ENCODE data around the gene ASB6. TPM values are rescaled to one million over a fixed set of nuclear protein-coding genes. Genes with fewer than 3 reads are reported as not detected.
"Not testable (repeated sequence)": the region's sequence is repeated elsewhere in the genome, so short reads cannot be mapped to it uniquely, and the experiment has no call there.

The ASB6 gene
- total RNA-seq, 3 donors from 2014 or later = 32.1 to 35.3 (median 35.1) TPM

GRCh38 chr9:129674229-129674628, 32.3 kb upstream of the ASB6 start:
- no peak for DNase-seq
- no peak overlapping the region for H3K4me3 Mint-ChIP-seq
- ATAC-seq = no peak
- H3K9me3 Mint-ChIP-seq = no peaks in the 10 kb centered on the region
- H3K4me1 Mint-ChIP-seq (ENCODE audit: low read depth) = no peaks in the 10 kb centered on the region
- H3K36me3 Mint-ChIP-seq (ENCODE audit: insufficient read depth) = no peaks in the 10 kb centered on the region
- H3K27me3 Mint-ChIP-seq (ENCODE audit: low read depth) = peaks cover 23% of the 10 kb centered on the region

- DNase-seq (no peak), ATAC-seq (no peak)
- Mint-ChIP-seq H3K4me1 (ENCODE audit: low read depth) (no peaks in the 10 kb centered on the region), H3K36me3 (ENCODE audit: insufficient read depth) (no peaks in the 10 kb centered on the region), H3K27me3 (ENCODE audit: low read depth) (peaks cover 17% of the 10 kb centered on the region), H3K9me3 (no peaks in the 10 kb centered on the region), H3K4me3 (no peak overlapping the region)
These were observed 31.7 kb upstream of the ASB6 start for GRCh38 chr9:129673602-129674001.

GRCh38 chr9:129672702-129673101, 30.8 kb upstream of the ASB6 start:
- no peak overlapping the region for H3K4me3 Mint-ChIP-seq
- ATAC-seq (no peak), DNase-seq (no peak)
- H3K27me3 Mint-ChIP-seq (ENCODE audit: low read depth) = peaks cover 14% of the 10 kb centered on the region
- no peaks in the 10 kb centered on the region for H3K36me3 Mint-ChIP-seq (ENCODE audit: insufficient read depth)
- no peaks in the 10 kb centered on the region for H3K4me1 Mint-ChIP-seq (ENCODE audit: low read depth)
- H3K9me3 Mint-ChIP-seq = no peaks in the 10 kb centered on the region

GRCh38 chr9:129671519-129671918, 29.6 kb upstream of the ASB6 start:
- no peaks in the 10 kb centered on the region for H3K4me1 Mint-ChIP-seq (ENCODE audit: low read depth)
- peaks cover 17% of the 10 kb centered on the region for H3K27me3 Mint-ChIP-seq (ENCODE audit: low read depth)
- ATAC-seq (peak in 1 of 2 donors; percentile 60), DNase-seq (no peak)
- no peaks in the 10 kb centered on the region for H3K36me3 Mint-ChIP-seq (ENCODE audit: insufficient read depth)
- no peak overlapping the region for H3K4me3 Mint-ChIP-seq
- H3K9me3 Mint-ChIP-seq = no peaks in the 10 kb centered on the region

- DNase-seq (no peak), ATAC-seq (no peak)
- Mint-ChIP-seq H3K9me3 (no peaks in the 10 kb centered on the region), H3K4me1 (ENCODE audit: low read depth) (no peaks in the 10 kb centered on the region), H3K27me3 (ENCODE audit: low read depth) (peaks cover 17% of the 10 kb centered on the region), H3K36me3 (ENCODE audit: insufficient read depth) (no peaks in the 10 kb centered on the region), H3K4me3 (no peak overlapping the region)
These were observed 29.1 kb upstream of the ASB6 start for GRCh38 chr9:129671065-129671464.

GRCh38 chr9:129669946-129670345, 28.0 kb upstream of the ASB6 start:
- no peaks in the 10 kb centered on the region for H3K36me3 Mint-ChIP-seq (ENCODE audit: insufficient read depth)
- peaks cover 1% of the 10 kb centered on the region for H3K4me1 Mint-ChIP-seq (ENCODE audit: low read depth)
- peaks cover 19% of the 10 kb centered on the region for H3K27me3 Mint-ChIP-seq (ENCODE audit: low read depth)
- DNase-seq (no peak), ATAC-seq (no peak)
- no peaks in the 10 kb centered on the region for H3K9me3 Mint-ChIP-seq
- no peak overlapping the region for H3K4me3 Mint-ChIP-seq

GRCh38 chr9:129669141-129669718, 27.3 kb upstream of the ASB6 start:
- Mint-ChIP-seq H3K36me3 (ENCODE audit: insufficient read depth) (no peaks in the 10 kb centered on the region), H3K9me3 (no peaks in the 10 kb centered on the region), H3K4me1 (ENCODE audit: low read depth) (peaks cover 4% of the 10 kb centered on the region), H3K4me3 (no peak overlapping the region), H3K27me3 (ENCODE audit: low read depth) (peaks cover 22% of the 10 kb centered on the region)
- DNase-seq = no peak
- no peak for ATAC-seq

GRCh38 chr9:129667850-129668249, 25.9 kb upstream of the ASB6 start:
- Mint-ChIP-seq H3K36me3 (ENCODE audit: insufficient read depth) (no peaks in the 10 kb centered on the region), H3K27me3 (ENCODE audit: low read depth) (peaks cover 21% of the 10 kb centered on the region), H3K4me3 (no peak overlapping the region), H3K4me1 (ENCODE audit: low read depth) (peaks cover 4% of the 10 kb centered on the region), H3K9me3 (no peaks in the 10 kb centered on the region)
- no peak for ATAC-seq
- no peak for DNase-seq

GRCh38 chr9:129667378-129667777, 25.4 kb upstream of the ASB6 start:
- ATAC-seq (no peak), DNase-seq (no peak)
- Mint-ChIP-seq H3K4me1 (ENCODE audit: low read depth) (peaks cover 4% of the 10 kb centered on the region), H3K9me3 (no peaks in the 10 kb centered on the region), H3K36me3 (ENCODE audit: insufficient read depth) (no peaks in the 10 kb centered on the region), H3K27me3 (ENCODE audit: low read depth) (peaks cover 21% of the 10 kb centered on the region), H3K4me3 (no peak overlapping the region)

- Mint-ChIP-seq H3K27me3 (ENCODE audit: low read depth) (peaks cover 21% of the 10 kb centered on the region), H3K36me3 (ENCODE audit: insufficient read depth) (no peaks in the 10 kb centered on the region), H3K4me3 (no peak overlapping the region), H3K9me3 (no peaks in the 10 kb centered on the region), H3K4me1 (ENCODE audit: low read depth) (peaks cover 4% of the 10 kb centered on the region)
- DNase-seq = no peak
- ATAC-seq = no peak
These were observed 24.6 kb upstream of the ASB6 start for GRCh38 chr9:129666575-129666974.

- no peaks in the 10 kb centered on the region for H3K9me3 Mint-ChIP-seq
- H3K4me3 Mint-ChIP-seq = peak overlapping the region; percentile 60
- DNase-seq (no peak), ATAC-seq (peak; percentile 41 to 48)
- peaks cover 21% of the 10 kb centered on the region for H3K27me3 Mint-ChIP-seq (ENCODE audit: low read depth)
- peaks cover 4% of the 10 kb centered on the region for H3K4me1 Mint-ChIP-seq (ENCODE audit: low read depth)
- H3K36me3 Mint-ChIP-seq (ENCODE audit: insufficient read depth) = no peaks in the 10 kb centered on the region
These were observed 24.0 kb upstream of the ASB6 start for GRCh38 chr9:129665814-129666520.

- Mint-ChIP-seq H3K9me3 (no peaks in the 10 kb centered on the region), H3K4me3 (peak within 1 kb of the TSS; percentile 61), H3K36me3 (ENCODE audit: insufficient read depth) (no peaks in the 10 kb centered on the region), H3K4me1 (ENCODE audit: low read depth) (peaks cover 4% of the 10 kb centered on the region), H3K27me3 (ENCODE audit: low read depth) (peaks cover 21% of the 10 kb centered on the region)
- ATAC-seq (peak; percentile 79 to 80), DNase-seq (peak; percentile 20)
These were observed 23.4 kb upstream of the ASB6 start, which contains the start of gene PRRX2 for GRCh38 chr9:129665389-129665775. TSS of gene PRRX2 (plus strand) at chr9:129665647. CDS start at chr9:129665868, 221 bp downstream.

GRCh38 chr9:129664746-129665388, 22.9 kb upstream of the ASB6 start:
- H3K4me3 Mint-ChIP-seq = peak overlapping the region; percentile 61

GRCh38 chr9:129662239-129662638, 20.3 kb upstream of the ASB6 start:
- not testable (repeated sequence) for ATAC-seq; H3K36me3 Mint-ChIP-seq (ENCODE audit: insufficient read depth); H3K4me1 Mint-ChIP-seq (ENCODE audit: low read depth); DNase-seq; H3K9me3 Mint-ChIP-seq; H3K27me3 Mint-ChIP-seq (ENCODE audit: low read depth); H3K4me3 Mint-ChIP-seq

More at GRCh38 chr9:129664746-129665388, 22.9 kb upstream of the ASB6 start:
- H3K27me3 Mint-ChIP-seq (ENCODE audit: low read depth) = peaks cover 18% of the 10 kb centered on the region
- H3K4me1 Mint-ChIP-seq (ENCODE audit: low read depth) = peaks cover 4% of the 10 kb centered on the region
- H3K9me3 Mint-ChIP-seq = no peaks in the 10 kb centered on the region
- ATAC-seq (peak; percentile 63 to 65), DNase-seq (no peak)
- H3K36me3 Mint-ChIP-seq (ENCODE audit: insufficient read depth) = no peaks in the 10 kb centered on the region

- Mint-ChIP-seq H3K9me3 (no peaks in the 10 kb centered on the region), H3K4me1 (ENCODE audit: low read depth) (peaks cover 4% of the 10 kb centered on the region), H3K4me3 (no peak overlapping the region), H3K36me3 (ENCODE audit: insufficient read depth) (no peaks in the 10 kb centered on the region), H3K27me3 (ENCODE audit: low read depth) (peaks cover 7% of the 10 kb centered on the region)
- DNase-seq = no peak
- no peak for ATAC-seq
These were observed 19.1 kb upstream of the ASB6 start for GRCh38 chr9:129661029-129661428.

Data from activated T-cell treated with anti-CD3 and anti-CD28 coated beads, Interleukin-2, amount 50 U/mL, for 4 hours (primary cell).